ENCODE measurements around the gene CMSS1. TPM values are rescaled to one million over a fixed set of nuclear protein-coding genes. Genes with fewer than 3 reads are reported as not detected.

The CMSS1 gene
- total RNA-seq, 1 experiment from 2014 or later, result 63.7 TPM

DNA sequence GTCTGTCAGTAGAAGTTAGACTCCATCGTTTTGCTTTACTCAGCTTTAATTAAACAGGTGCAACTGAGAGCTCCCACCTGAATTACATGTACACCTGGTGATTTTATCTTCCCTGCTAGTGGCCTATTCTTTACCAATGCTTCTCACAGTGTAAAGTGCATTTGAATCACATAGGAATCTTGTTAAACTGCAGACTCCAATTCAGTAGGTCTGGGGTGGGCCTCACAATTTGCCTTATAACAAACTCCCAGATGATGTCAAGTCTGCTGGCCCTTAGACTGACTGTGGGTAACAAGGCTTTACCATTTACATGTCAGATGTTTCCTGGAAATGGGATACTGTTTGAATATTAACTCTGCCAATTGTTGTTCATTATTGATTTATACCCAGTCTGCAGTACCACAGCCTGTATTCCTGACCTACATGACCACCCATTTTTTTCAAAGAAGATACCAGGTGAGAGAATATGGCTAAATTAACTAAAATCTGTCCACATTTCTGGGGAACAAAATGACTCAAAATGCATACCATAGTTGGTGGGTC is 37.2 kb downstream of the CMSS1 start:
- no peak for DNase-seq (ENCODE audit: low read depth)

- DNase-seq (ENCODE audit: low read depth), result no peak
Observed at GRCh38 chr3:99855900-99856299, 38.2 kb downstream of the CMSS1 start.

GRCh38 chr3:99856437-99857220 is 39.0 kb downstream of the CMSS1 start:
- no peak for DNase-seq (ENCODE audit: low read depth)

DNA sequence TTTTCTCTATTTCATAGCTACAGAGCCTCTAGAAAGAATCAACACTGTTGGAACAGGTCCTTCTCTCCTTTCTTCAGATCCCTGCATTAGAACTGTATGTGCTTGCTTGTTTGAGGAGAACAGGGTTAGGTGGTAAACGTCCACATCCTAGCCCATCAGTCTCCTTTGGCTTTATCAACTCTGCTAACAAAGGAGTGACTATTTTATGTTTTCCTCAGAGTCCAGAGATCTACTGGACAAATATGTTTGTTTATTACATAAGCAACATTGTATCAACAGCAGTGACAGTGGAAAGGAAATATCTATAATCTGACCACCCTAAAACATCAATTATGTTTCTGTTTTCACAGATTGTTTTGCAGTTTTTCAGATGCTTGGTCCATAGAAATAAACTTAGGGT is 39.6 kb downstream of the CMSS1 start:
- DNase-seq (ENCODE audit: low read depth), result no peak

DNA sequence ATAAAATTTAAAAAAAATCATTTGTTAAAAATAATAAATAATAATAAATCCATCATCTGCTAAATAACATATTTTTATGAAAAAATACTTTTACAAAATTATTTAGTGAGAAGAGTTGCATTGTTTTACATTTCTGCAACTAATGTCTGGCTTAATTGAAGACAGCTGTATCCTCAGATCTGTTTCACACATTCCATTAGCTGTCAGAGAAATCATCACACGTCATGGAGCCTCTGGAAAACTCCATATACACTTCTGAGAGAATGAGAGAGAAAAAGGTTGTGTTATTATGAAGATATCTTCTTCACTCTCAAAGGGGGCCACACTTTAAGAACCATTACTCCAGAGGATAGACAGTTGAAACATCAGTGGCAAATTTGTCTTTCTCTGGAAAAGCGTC is 40.8 kb downstream of the CMSS1 start:
- DNase-seq (ENCODE audit: low read depth), result no peak

DNA sequence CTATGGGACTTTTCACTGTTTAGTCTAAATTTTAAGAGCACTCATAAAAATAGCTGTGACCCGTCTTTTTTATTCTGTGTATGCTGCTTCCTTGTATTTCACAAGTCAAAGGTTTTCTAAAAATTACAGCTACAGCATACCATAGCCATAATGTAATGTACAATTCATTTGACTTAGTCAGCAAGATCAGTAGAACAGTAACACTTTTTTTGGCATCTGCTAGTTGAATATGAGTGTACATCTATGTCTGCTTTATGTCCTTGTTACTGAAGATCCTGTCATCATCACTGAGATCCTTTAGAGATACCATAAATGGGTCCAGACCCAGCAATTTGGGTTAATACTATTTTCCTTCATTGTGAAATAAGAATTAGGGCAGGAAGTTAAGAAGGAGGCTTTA is 42.2 kb downstream of the CMSS1 start:
- peak; percentile 87 for DNase-seq (ENCODE audit: low read depth)

- DNase-seq (ENCODE audit: low read depth), result no peak
Observed at GRCh38 chr3:99861216-99861615, 43.6 kb downstream of the CMSS1 start.

GRCh38 chr3:99862208-99862607 is 44.5 kb downstream of the CMSS1 start:
- DNase-seq (ENCODE audit: low read depth), result peak; percentile 64

GRCh38 chr3:99863002-99863401 is 45.3 kb downstream of the CMSS1 start:
- no peak for DNase-seq (ENCODE audit: low read depth)

DNA sequence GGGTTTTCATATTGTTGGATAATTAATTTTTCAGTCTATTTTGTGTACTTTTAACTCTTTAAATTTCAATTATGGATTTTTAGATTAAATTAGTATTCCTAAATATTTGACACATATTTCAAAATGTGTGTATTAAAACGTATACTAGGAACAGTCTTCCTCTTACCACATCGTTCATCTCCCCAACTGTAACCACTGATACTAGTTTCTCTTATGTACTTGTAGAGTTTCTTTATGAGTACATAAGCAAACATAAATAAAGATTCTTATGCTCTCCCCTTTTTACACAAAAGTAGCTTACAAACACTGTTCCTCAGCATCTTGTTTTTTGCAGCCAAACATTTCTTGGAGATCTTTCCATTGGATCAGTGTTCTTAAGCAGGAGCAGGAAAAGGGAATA is 45.9 kb downstream of the CMSS1 start:
- DNase-seq (ENCODE audit: low read depth), result no peak

DNA sequence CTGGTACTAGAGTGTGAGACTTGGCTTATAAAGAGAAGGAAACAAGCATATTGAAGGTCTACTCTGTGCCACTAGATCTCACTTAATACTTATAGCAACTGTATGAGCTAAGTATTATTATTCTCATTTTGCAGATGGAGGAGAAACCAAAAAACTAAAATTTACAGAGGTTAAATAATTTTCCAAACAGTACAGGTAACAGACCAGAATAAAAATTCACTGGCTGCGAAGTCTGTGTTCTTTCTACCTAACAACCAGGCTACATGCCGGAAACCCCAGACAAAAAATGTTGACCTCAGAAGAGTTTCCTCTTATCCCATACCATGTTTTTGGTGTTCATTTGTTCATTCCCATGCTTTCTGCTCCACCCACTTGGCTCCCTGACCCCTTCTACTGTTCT is 46.6 kb downstream of the CMSS1 start:
- no peak for DNase-seq (ENCODE audit: low read depth)

- DNase-seq (ENCODE audit: low read depth), result no peak
Observed at GRCh38 chr3:99865321-99865720, 47.7 kb downstream of the CMSS1 start.

DNA sequence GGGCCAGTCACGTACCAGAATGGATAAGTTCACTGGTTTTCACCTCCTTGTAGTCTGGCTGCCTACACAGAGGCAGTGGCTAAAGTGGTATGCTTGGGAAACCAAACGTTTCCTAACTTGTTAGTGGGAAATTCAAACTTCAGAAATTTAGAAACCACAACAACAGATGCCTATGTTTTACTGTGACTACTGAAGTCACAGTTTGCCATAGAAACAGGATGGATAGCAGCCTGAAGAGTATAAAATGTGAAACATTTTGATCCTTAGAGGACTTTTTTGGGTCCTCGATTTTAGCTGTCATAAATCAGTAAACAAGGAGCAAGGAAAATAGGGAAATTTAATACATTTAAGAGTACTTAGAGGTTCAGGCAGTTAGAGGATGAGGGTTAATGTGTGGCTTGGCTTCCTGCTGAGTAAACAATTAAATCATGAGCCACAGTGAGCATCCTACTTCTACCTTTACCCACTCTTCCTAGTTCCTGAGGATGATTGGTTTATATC is 48.6 kb downstream of the CMSS1 start:
- peak; percentile 87 for DNase-seq (ENCODE audit: low read depth)

DNA sequence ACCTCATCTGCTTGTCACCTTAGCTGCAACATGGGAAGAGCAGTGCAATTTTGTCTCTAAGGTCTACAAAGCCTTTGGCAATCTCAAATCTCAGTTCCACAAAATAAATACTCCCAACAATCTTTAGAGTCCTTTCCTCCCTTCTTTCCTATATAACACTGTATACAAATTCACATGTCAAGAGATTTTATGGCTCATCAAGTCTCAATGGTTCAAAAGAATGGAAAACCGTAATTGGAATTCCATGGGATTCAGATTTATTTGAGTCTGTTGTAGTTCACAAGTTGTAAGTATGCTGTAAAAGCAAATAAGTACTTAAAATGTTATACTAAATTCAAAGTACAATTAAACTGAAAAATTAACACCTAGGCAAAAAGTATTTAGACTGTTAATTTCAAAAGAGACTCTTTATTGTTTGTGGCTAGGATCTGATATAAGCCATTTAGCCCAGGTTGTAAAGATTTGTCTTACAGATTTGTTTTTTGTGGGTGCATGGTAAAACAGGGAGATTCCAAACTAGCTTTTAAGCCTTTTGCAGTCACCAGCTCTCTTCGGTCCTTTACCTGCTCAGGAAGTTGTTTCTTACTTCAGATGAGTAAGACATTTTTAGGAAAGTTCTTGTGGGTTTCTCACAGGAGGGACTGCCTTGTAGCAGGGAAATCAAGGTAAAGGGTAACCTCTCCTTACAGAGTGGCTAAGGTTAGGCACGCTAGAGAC is 50.1 kb downstream of the CMSS1 start:
- no peak for DNase-seq (ENCODE audit: low read depth)

- no peak for DNase-seq (ENCODE audit: low read depth)
Observed at GRCh38 chr3:99868311-99868646, 50.6 kb downstream of the CMSS1 start.

GRCh38 chr3:99869621-99870020 is 52.0 kb downstream of the CMSS1 start:
- no peak for DNase-seq (ENCODE audit: low read depth)

DNA sequence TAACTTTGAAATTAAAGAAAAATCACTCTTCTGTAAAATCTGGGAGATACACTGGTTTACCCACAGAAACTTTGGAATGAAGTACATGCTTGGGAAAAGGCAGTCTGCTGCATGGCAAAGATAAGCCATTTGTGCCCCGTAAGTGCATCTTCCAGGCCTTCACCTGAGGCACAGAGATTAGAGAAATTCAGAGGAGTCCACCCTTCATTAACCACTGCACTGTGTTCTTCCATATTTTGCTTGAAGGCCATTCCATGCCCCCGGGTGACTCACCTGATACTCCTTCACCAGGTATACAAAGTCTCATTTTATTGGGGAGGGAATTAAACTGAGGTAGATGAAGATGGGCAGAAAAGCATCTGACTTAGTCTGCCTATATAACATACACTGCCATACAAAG is 53.0 kb downstream of the CMSS1 start:
- no peak for DNase-seq (ENCODE audit: low read depth)

GRCh38 chr3:99871231-99872045 is 53.8 kb downstream of the CMSS1 start:
- no peak for DNase-seq (ENCODE audit: low read depth)

DNA sequence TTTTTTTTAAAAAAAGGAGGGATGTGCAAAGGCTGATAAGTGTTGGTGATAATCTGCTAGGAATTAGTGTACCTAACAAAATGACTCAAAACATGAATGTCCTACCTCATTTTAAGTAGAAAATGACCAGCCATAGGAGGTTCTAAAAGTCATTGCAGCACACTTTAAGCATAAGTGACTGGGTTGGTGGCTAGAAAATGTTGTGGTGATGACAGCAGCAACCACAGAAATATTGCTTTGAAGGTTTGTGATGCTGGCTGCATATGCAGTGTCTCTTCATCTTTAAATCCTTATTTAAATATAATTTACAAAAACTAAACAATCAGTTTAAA is 55.2 kb downstream of the CMSS1 start:
- no peak for DNase-seq (ENCODE audit: low read depth)

- DNase-seq (ENCODE audit: low read depth), result no peak
Observed at GRCh38 chr3:99873269-99874102, 55.8 kb downstream of the CMSS1 start.

DNA sequence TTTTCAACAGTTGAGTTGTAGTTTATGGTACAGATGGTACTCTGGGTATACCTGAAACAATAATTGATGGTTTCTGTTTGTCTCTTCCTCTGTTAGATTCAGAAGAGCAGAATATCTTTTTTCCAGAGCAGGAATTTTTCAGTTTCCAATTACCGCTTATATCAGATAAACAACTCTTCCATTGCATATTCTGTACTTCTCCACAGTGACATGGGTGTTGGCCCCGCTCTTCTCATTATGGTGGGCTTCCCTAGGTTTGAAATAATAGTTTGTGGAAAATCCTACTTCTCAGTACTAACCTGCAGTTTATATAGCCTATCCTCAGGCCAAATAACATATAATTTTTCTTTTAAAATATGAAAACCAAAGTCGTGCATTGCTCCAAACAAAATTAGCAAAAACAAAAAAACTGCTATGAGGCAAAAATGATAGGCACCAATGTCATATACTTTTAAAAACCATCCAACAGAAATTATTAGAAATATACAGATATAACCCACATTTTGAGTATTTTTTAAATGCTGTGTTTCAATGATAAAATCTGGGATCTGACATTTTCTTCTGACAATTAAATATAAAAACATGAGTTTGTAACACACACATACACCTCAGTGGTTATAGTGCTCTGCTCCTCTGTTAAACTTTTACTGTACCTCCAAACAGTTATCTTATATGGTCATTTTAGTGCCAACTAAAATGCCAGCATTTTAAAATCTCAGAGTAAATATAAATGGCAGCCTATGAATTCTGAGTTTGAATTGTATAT is 56.8 kb downstream of the CMSS1 start:
- DNase-seq (ENCODE audit: low read depth), result no peak
